Measurements from ENCODE around the gene CCDC70. TPM values are rescaled to one million over a fixed set of nuclear protein-coding genes. Genes with fewer than 3 reads are reported as not detected.
A peak's percentile ranks its signal among the peaks of the same experiment; 100 is the strongest.

Gene CCDC70
- total and polyA plus RNA-seq, 4 donors: 0.36 TPM; not detected in 3

GRCh38 chr13:51825165-51825592 lies 36.6 kb upstream of the CCDC70 start:
- peaks cover 0 to 3% (median 0%) of the 10 kb centered on the region in 4 donors for H3K4me1 ChIP-seq (ENCODE audit: control insufficient read depth in 4 of 4, insufficient read depth in 4 of 4, low read length in 3 of 4)
- H3K36me3 ChIP-seq (ENCODE audit: control insufficient read depth in 4 of 4, insufficient read depth in 3 of 4, low read depth in 1 of 4, low read length in 3 of 4): no peaks in the 10 kb centered on the region
- DNase-seq (ENCODE audit: low spot score): no peak
- H3K4me3 ChIP-seq (ENCODE audit: low read depth in 1 of 3, low read length in 3 of 3): no peak overlapping the region
- H3K27ac ChIP-seq (ENCODE audit: low read depth in 1 of 2, low read length in 2 of 2): peak overlapping the region in 1 of 2 donors; percentile 9
- TF ChIP-seq FOXA1 (IDR thresholded peaks at IDR 0.05) (no peak), FOXA2 (IDR thresholded peaks at IDR 0.05) (no peak), CTCF (IDR thresholded peaks at IDR 0.05; ENCODE audit: low read depth, low read length, missing input control) (no peak), ATF3 (IDR thresholded peaks at IDR 0.05) (no peak), HNF4A (conservative IDR thresholded peaks at IDR 0.05) (no peak), HNF4G (IDR thresholded peaks at IDR 0.05) (no peak), EGR1 (IDR thresholded peaks at IDR 0.05; ENCODE audit: low read depth in 2 of 2) (no peak), JUND (IDR thresholded peaks at IDR 0.05) (no peak), GABPA (IDR thresholded peaks at IDR 0.05 in 1 of 2, conservative IDR thresholded peaks at IDR 0.05 in 1 of 2) (no peak), RAD21 (IDR thresholded peaks at IDR 0.05) (no peak)
- WGBS: 82% methylated on average over 2 of the region's 2 CpGs
- no peaks in the 10 kb centered on the region for H3K9me3 ChIP-seq (ENCODE audit: control insufficient read depth in 4 of 4, low read length in 3 of 4)
- no peaks in the 10 kb centered on the region for H3K27me3 ChIP-seq (ENCODE audit: control insufficient read depth in 4 of 4, insufficient read depth in 4 of 4, low read length in 3 of 4)
- no peak overlapping the region for H3K9ac ChIP-seq (ENCODE audit: low read depth in 1 of 2, low read length in 2 of 2)

GRCh38 chr13:51825681-51826254 lies 36.0 kb upstream of the CCDC70 start:
- 89% methylated on average over 10 of the region's 10 CpGs for WGBS
- Histone ChIP-seq H3K36me3 (ENCODE audit: control insufficient read depth in 4 of 4, insufficient read depth in 3 of 4, low read depth in 1 of 4, low read length in 3 of 4) (no peaks in the 10 kb centered on the region), H3K9ac (ENCODE audit: low read depth in 1 of 2, low read length in 2 of 2) (no peak overlapping the region), H3K9me3 (ENCODE audit: control insufficient read depth in 4 of 4, low read length in 3 of 4) (no peaks in the 10 kb centered on the region), H3K4me1 (ENCODE audit: control insufficient read depth in 4 of 4, insufficient read depth in 4 of 4, low read length in 3 of 4) (peaks cover 0 to 3% (median 0%) of the 10 kb centered on the region in 4 donors), H3K27me3 (ENCODE audit: control insufficient read depth in 4 of 4, insufficient read depth in 4 of 4, low read length in 3 of 4) (no peaks in the 10 kb centered on the region), H3K27ac (ENCODE audit: low read depth in 1 of 2, low read length in 2 of 2) (peak overlapping the region; percentile 9 to 38), H3K4me3 (ENCODE audit: low read depth in 1 of 3, low read length in 3 of 3) (no peak overlapping the region)
- no peak for DNase-seq (ENCODE audit: low spot score)
- no peak for TF ChIP-seq CTCF (IDR thresholded peaks at IDR 0.05; ENCODE audit: low read depth, low read length, missing input control)
- no peak for TF ChIP-seq HNF4G (IDR thresholded peaks at IDR 0.05)
- no peak for TF ChIP-seq HNF4A (conservative IDR thresholded peaks at IDR 0.05)
- no peak for TF ChIP-seq SP1 (IDR thresholded peaks at IDR 0.05)
- no peak for TF ChIP-seq FOXA1 (IDR thresholded peaks at IDR 0.05)
- no peak for TF ChIP-seq RXRA (IDR thresholded peaks at IDR 0.05)
- TF ChIP-seq ATF3 (IDR thresholded peaks at IDR 0.05): no peak
- TF ChIP-seq ZBTB33 (IDR thresholded peaks at IDR 0.05): no peak
- TF ChIP-seq JUND (IDR thresholded peaks at IDR 0.05): no peak
- TF ChIP-seq TAF1 (conservative IDR thresholded peaks at IDR 0.05): no peak

All from liver (tissue), 9 donors.